Endothelial cell of umbilical vein (primary cell): ENCODE measurements around the gene CNOT4. TPM values are rescaled to one million over a fixed set of nuclear protein-coding genes. Genes with fewer than 3 reads are reported as not detected.

Source experiments
- BruUV-seq: library from RNA; stranded (reverse); fragments of 400-500 nt; replicated peaks from 2 replicates; lab custom pipeline; 2021; lab: Mats Ljungman, UMichigan
- CTCF ChIA-PET: fragments of 300-600, 350-600 bp; sonication (Branson Sonifier 250); formaldehyde crosslinking; loops from one replicate; lab custom pipeline; 2021; ENCODE audit warnings: antibody characterized with exemption, inconsistent platforms; lab: Charles Lee
- POLR2A ChIA-PET: fragments of 300-600, 350-600 bp; sonication (Branson Sonifier 250); formaldehyde crosslinking; loops from one replicate; lab custom pipeline; 2021; ENCODE audit warnings: antibody characterized with exemption, inconsistent platforms; lab: Charles Lee
- DNase-seq: peaks from one replicate; pipeline ENCODE4 v3.0.0-alpha.2; 2011; ENCODE audit warnings: low read depth, low spot score
- FAIRE-seq: peaks from 2 replicates; lab custom pipeline; 2011; peaks lifted over from hg19 to GRCh38; lab: Jason Lieb, UNC
- H2AFZ ChIP-seq: 2 replicates; pipeline ENCODE4 v1.6.0; 2012; ENCODE audit warnings: low read depth, low read length, control low read depth, inconsistent platforms
- H3K27ac ChIP-seq: 2 replicates; pipeline ENCODE4 v1.5.1; 2011; ENCODE audit warnings: low read depth, mild to moderate bottlenecking, control low read depth, low read length, moderate library complexity; ENCODE audit not compliant: insufficient read depth
- H3K27me3 ChIP-seq, 2 experiments: 2 replicates each; pipeline versions ENCODE4 v1.6.0 to v1.6.1; 2011; ENCODE audit warnings: low read length in 2 of 2, mixed read lengths in 1 of 2; ENCODE audit not compliant: control insufficient read depth in 2 of 2, insufficient read depth in 2 of 2
- H3K36me3 ChIP-seq, 2 experiments: 2 replicates in 1 of 2; 3 replicates in 1 of 2; pipeline ENCODE4 v1.5.1; 2011; ENCODE audit warnings: low read length in 2 of 2, mild to moderate bottlenecking in 1 of 2, moderate library complexity in 1 of 2; ENCODE audit not compliant: control insufficient read depth in 2 of 2, insufficient read depth in 2 of 2; ENCODE audit errors: extremely low read depth in 1 of 2
- H3K4me1 ChIP-seq: 3 replicates; pipeline ENCODE4 v1.5.1; 2011; ENCODE audit warnings: mild to moderate bottlenecking, low read length; ENCODE audit not compliant: control insufficient read depth, insufficient read depth; ENCODE audit errors: extremely low read depth
- H3K4me2 ChIP-seq: 2 replicates; pipeline ENCODE4 v1.6.1; 2011; ENCODE audit warnings: low read length, control low read depth, mixed read lengths; ENCODE audit not compliant: insufficient read depth
- H3K4me3 ChIP-seq, 3 experiments: fragments of 200-600 bp in 1 of 3; sonication (generic), shearing (Covaris generic) in 1 of 3; replicated peaks in 1 of 3; 2 replicates each; pipeline ENCODE4 v1.5.1; 2011 to 2016; ENCODE audit warnings: control low read depth in 3 of 3, low read length in 3 of 3, mild to moderate bottlenecking in 2 of 3, inconsistent platforms in 1 of 3, low read depth in 1 of 3, moderate library complexity in 1 of 3; ENCODE audit not compliant: insufficient read depth in 1 of 3
- H3K79me2 ChIP-seq: 2 replicates; pipeline ENCODE4 v1.6.0; 2012; ENCODE audit warnings: low read length, inconsistent platforms; ENCODE audit not compliant: control insufficient read depth, insufficient read depth
- H3K9ac ChIP-seq: replicated peaks from 2 replicates; pipeline ENCODE3; 2011; ENCODE audit warnings: low read length, control low read depth; ENCODE audit not compliant: insufficient read depth; ENCODE audit errors: extremely low read depth
- H3K9me1 ChIP-seq: replicated peaks from 3 replicates; pipeline ENCODE4 v1.6.0; 2011; ENCODE audit warnings: mild to moderate bottlenecking, low read length; ENCODE audit not compliant: control insufficient read depth, insufficient read depth; ENCODE audit errors: extremely low read depth
- H3K9me3 ChIP-seq: replicated peaks from 2 replicates; pipeline ENCODE4 v1.5.1; 2012; ENCODE audit warnings: low read length, inconsistent platforms; ENCODE audit not compliant: control insufficient read depth, insufficient read depth
- H4K20me1 ChIP-seq: replicated peaks from 2 replicates; pipeline ENCODE3; 2011; ENCODE audit warnings: mild to moderate bottlenecking, low read length; ENCODE audit not compliant: control insufficient read depth, insufficient read depth; ENCODE audit errors: extremely low read depth
- EZH2 ChIP-seq: IDR thresholded peaks from 2 replicates; pipeline ENCODE4 v1.6.1; 2012; ENCODE audit warnings: borderline replicate concordance, low read depth, mild to moderate bottlenecking, moderate library complexity, low read length, inconsistent platforms; ENCODE audit not compliant: severe bottlenecking
- FOS ChIP-seq: IDR thresholded peaks from 2 replicates; pipeline ENCODE4 v1.6.1; 2011; ENCODE audit warnings: mild to moderate bottlenecking, low read length, moderate library complexity, borderline replicate concordance; ENCODE audit not compliant: insufficient read depth
- GATA2 ChIP-seq: IDR thresholded peaks from 2 replicates; pipeline ENCODE4 v1.7.0; 2011; ENCODE audit warnings: low read depth, mild to moderate bottlenecking, moderate library complexity, mixed read lengths, low read length; ENCODE audit not compliant: insufficient read length, insufficient read depth
- JUN ChIP-seq: IDR thresholded peaks from 2 replicates; pipeline ENCODE4 v1.6.1; 2011; ENCODE audit warnings: borderline replicate concordance, low read depth; ENCODE audit not compliant: insufficient read length, insufficient read depth
- MYC ChIP-seq: IDR thresholded peaks from one replicate; pipeline ENCODE4 v1.6.1; 2011; ENCODE audit warnings: mild to moderate bottlenecking, low read depth, low read length
- POLR2A ChIP-seq: IDR thresholded peaks from 2 replicates; pipeline ENCODE4 v1.6.1; 2012; ENCODE audit warnings: low read depth, mild to moderate bottlenecking, control low read depth, low read length
- POLR2AphosphoS5 ChIP-seq: IDR thresholded peaks from 2 replicates; pipeline ENCODE4 v1.6.1; 2012; ENCODE audit warnings: low read depth, mild to moderate bottlenecking, control low read depth, low read length, moderate library complexity; ENCODE audit not compliant: insufficient read depth
- dilution Hi-C: fragments of 300-500 bp; cut with MboI; formaldehyde crosslinking; loops from one replicate; pipeline ENCODE4 v1.15.0; 2019; ENCODE audit warnings: low sequenced_read_pairs; ENCODE audit not compliant: extremely low pct_ligation_motif_present
- intact Hi-C: fragments of 100-400 bp; cut with micrococcal nuclease; formaldehyde crosslinking; loops from one replicate; pipeline ENCODE4 v1.10.0; 2022
- polyA plus RNA-seq, 4 experiments: library from polyadenylated mRNA; depleted of rRNA in 3 of 4; stranded (reverse) in 3 of 4; unstranded in 1 of 4; fragments of >200 nt; gene quantifications; 2 replicates each; pipeline versions ENCODE4 v1.2.1 to v1.2.3, GENCODE V29; 2011 to 2012; ENCODE audit warnings: missing spikeins in 1 of 4
- total RNA-seq: library from RNA; stranded (reverse); gene quantifications from 2 replicates; pipeline ENCODE4 v1.2.3, GENCODE V29; 2021
- TF ChIP-seq, protein P1 (sequence below): IDR thresholded peaks from 2 replicates; pipeline ENCODE4 v1.6.1; 2011; ENCODE audit not compliant: insufficient read depth, insufficient read length
- TF ChIP-seq, protein P2 (sequence below), 2 donors: IDR thresholded peaks; 1 replicate in 1 of 2; 2 replicates in 1 of 2; pipeline ENCODE4 v1.5.1; 2011; ENCODE audit warnings: low read length in 2 of 2, mild to moderate bottlenecking in 2 of 2, moderate library complexity in 2 of 2, control low read depth in 1 of 2, inconsistent platforms in 1 of 2, low read depth in 1 of 2; ENCODE audit not compliant: insufficient read depth in 1 of 2; ENCODE audit errors: extremely low read depth in 1 of 2

The CNOT4 gene
- total and polyA plus RNA-seq, 2 donors (not counting 3 experiments of a cell fraction or from before 2014, with no cell fraction given): 10.3 to 21.7 TPM

DNA sequence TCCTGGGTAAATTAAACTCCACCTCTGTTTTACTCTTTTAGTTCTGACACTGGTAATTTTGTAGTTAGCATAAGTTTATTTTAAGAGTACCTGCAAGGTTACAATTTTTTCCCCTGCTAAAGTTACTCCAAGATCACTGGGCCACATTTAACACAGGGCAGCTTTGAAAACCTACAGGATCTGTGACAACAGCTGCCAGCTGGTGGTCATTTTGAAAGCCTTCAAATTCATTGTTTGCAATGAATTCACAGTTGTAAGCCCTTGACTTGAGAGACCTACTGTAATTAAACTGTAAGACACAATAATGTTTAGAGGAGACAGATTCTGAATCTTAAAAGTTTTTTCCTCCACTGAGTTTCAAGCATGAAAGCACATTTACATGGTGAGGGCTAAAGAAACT, 129.6 kb downstream of the CNOT4 start:
- dilution Hi-C loops (no loop called here), intact Hi-C loops (no loop called here)
- no peak overlapping the region for H3K9ac ChIP-seq
- POLR2A ChIA-PET: no interaction called here
- FAIRE-seq (no peak), DNase-seq (no peak)
- H3K4me3 ChIP-seq: no peak overlapping the region
- no peaks in the 10 kb centered on the region for H3K9me3 ChIP-seq
- no peak overlapping the region for H2AFZ ChIP-seq
- no TSS peak for BruUV-seq
- no peaks in the 10 kb centered on the region for H3K9me1 ChIP-seq
- no peaks in the 10 kb centered on the region for H3K4me1 ChIP-seq
- H3K79me2 ChIP-seq: no peaks in the 10 kb centered on the region
- no peak overlapping the region for H3K4me2 ChIP-seq
- no peaks in the 10 kb centered on the region for H3K27me3 ChIP-seq
- no peak overlapping the region for H3K27ac ChIP-seq
- H4K20me1 ChIP-seq: no peaks in the 10 kb centered on the region
- CTCF ChIA-PET: interaction anchor here (1.3 to 1.9 kb wide), 3 partner anchors 16 to 106 kb away, joined by 3 to 4 read pairs (median 4); no protein-coding TSS in a partner anchor
- TF ChIP-seq JUN (no peak), EZH2 (no peak), POLR2A (no peak)
- H3K36me3 ChIP-seq: no peaks in the 10 kb centered on the region

DNA sequence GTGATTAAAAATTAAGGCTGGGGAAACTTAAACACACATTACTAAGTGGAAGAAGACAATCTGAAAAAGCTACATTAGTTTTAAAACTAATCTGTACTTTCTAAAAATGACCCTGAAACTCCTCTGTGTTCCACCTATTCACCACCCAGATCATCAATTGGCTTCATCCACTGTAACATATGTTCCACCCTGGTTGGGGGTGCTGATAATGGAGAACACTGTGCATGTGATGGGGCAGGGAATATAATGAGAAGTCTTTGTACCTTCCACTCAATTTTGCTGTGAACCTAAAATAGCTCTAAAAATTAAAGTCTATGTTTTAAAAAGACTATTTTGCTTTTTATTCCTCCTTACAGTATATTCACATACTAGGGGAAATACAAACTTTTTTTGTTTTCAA, 132.7 kb downstream of the CNOT4 start:
- Histone ChIP-seq H3K4me1 (no peaks in the 10 kb centered on the region), H2AFZ (no peak overlapping the region), H3K9me1 (no peaks in the 10 kb centered on the region), H3K4me2 (no peak overlapping the region), H3K27me3 (no peaks in the 10 kb centered on the region), H3K27ac (no peak overlapping the region), H3K9me3 (no peaks in the 10 kb centered on the region), H3K79me2 (no peaks in the 10 kb centered on the region), H4K20me1 (no peaks in the 10 kb centered on the region), H3K36me3 (no peaks in the 10 kb centered on the region), H3K9ac (no peak overlapping the region), H3K4me3 (no peak overlapping the region)
- ChIA-PET CTCF (interaction anchor here (1.3 to 1.5 kb wide), 2 partner anchors 13 to 23 kb away, joined by 4 read pairs; no protein-coding TSS in a partner anchor), POLR2A (no interaction called here)
- DNase-seq: no peak
- TF ChIP-seq, protein P1, sequence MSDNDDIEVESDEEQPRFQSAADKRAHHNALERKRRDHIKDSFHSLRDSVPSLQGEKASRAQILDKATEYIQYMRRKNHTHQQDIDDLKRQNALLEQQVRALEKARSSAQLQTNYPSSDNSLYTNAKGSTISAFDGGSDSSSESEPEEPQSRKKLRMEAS: no peak
- TF ChIP-seq JUN (no peak), POLR2AphosphoS5 (no peak), POLR2A (no peak), EZH2 (no peak), GATA2 (no peak), FOS (no peak), MYC (no peak)
- TF ChIP-seq, protein P2, sequence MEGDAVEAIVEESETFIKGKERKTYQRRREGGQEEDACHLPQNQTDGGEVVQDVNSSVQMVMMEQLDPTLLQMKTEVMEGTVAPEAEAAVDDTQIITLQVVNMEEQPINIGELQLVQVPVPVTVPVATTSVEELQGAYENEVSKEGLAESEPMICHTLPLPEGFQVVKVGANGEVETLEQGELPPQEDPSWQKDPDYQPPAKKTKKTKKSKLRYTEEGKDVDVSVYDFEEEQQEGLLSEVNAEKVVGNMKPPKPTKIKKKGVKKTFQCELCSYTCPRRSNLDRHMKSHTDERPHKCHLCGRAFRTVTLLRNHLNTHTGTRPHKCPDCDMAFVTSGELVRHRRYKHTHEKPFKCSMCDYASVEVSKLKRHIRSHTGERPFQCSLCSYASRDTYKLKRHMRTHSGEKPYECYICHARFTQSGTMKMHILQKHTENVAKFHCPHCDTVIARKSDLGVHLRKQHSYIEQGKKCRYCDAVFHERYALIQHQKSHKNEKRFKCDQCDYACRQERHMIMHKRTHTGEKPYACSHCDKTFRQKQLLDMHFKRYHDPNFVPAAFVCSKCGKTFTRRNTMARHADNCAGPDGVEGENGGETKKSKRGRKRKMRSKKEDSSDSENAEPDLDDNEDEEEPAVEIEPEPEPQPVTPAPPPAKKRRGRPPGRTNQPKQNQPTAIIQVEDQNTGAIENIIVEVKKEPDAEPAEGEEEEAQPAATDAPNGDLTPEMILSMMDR (IDR thresholded peaks at IDR 0.05; ENCODE audit: extremely low read depth in 1 of 2, insufficient read depth in 1 of 2, low read depth in 1 of 2, low read length in 2 of 2): no peak
- dilution Hi-C loops (no loop called here), intact Hi-C loops (no loop called here)
- FAIRE-seq: no peak
- BruUV-seq: no TSS peak
